Measurements from ENCODE around the gene PAPLN.
"Not testable (repeated sequence)": the region's sequence is repeated elsewhere in the genome, so short reads cannot be mapped to it uniquely, and the experiment has no call there.

PAPLN gene

GRCh38 chr14:73237219-73237785, at the start of gene PAPLN:
PAPLN (plus strand) TSS chr14:73237506; CDS start chr14:73239779, 2,273 bp downstream.
- DNase-seq = no peak

- DNase-seq = no peak
Measured at GRCh38 chr14:73188501-73188911, 48.8 kb upstream of the PAPLN start.

- no peak for DNase-seq
Measured at GRCh38 chr14:73189651-73190050, 47.7 kb upstream of the PAPLN start.

- DNase-seq = no peak
Measured at GRCh38 chr14:73191441-73191840, 45.9 kb upstream of the PAPLN start.

GRCh38 chr14:73194306-73194705, 43.0 kb upstream of the PAPLN start:
- DNase-seq = not testable (repeated sequence)

GRCh38 chr14:73198253-73198652, 39.1 kb upstream of the PAPLN start:
- no peak for DNase-seq

GRCh38 chr14:73203527-73203926, 33.8 kb upstream of the PAPLN start:
- DNase-seq = no peak

GRCh38 chr14:73207615-73208014, 29.7 kb upstream of the PAPLN start:
- DNase-seq = no peak

GRCh38 chr14:73208390-73208789, 28.9 kb upstream of the PAPLN start:
- DNase-seq = no peak

GRCh38 chr14:73208846-73209245, 28.5 kb upstream of the PAPLN start:
- no peak for DNase-seq

- no peak for DNase-seq
Measured at GRCh38 chr14:73209953-73210352, 27.4 kb upstream of the PAPLN start.

GRCh38 chr14:73211251-73212040, 25.9 kb upstream of the PAPLN start:
- no peak for DNase-seq

- no peak for DNase-seq
Measured at GRCh38 chr14:73216030-73216429, 21.3 kb upstream of the PAPLN start.

GRCh38 chr14:73217411-73217810, 19.9 kb upstream of the PAPLN start:
- no peak for DNase-seq

- DNase-seq = no peak
Measured at GRCh38 chr14:73220061-73220460, 17.2 kb upstream of the PAPLN start.

GRCh38 chr14:73220634-73221033, 16.7 kb upstream of the PAPLN start:
- DNase-seq = no peak

GRCh38 chr14:73221945-73222344, 15.4 kb upstream of the PAPLN start:
- DNase-seq = no peak

GRCh38 chr14:73223049-73223448, 14.3 kb upstream of the PAPLN start:
- DNase-seq = no peak

- DNase-seq = no peak
Measured at GRCh38 chr14:73225496-73225895, 11.8 kb upstream of the PAPLN start.

- no peak for DNase-seq
Measured at GRCh38 chr14:73227812-73228781, 9.2 kb upstream of the PAPLN start.

GRCh38 chr14:73230051-73230450, 7.3 kb upstream of the PAPLN start:
- no peak for DNase-seq

GRCh38 chr14:73231981-73232851, 5.1 kb upstream of the PAPLN start:
- no peak for DNase-seq
